T-helper 17 cell (primary cell): Measurements from ENCODE around the gene TMSB4X. TPM values are rescaled to one million over a fixed set of nuclear protein-coding genes. Genes with fewer than 3 reads are reported as not detected.

ENCODE experiments used
- ATAC-seq: fragments of 150-1000 bp; cut with Tn5 transposase; 2 replicates; pipeline ENCODE4 v1.10.0; 2021; ENCODE audit warnings: mild to moderate bottlenecking, moderate library complexity
- DNase-seq, 3 donors: peaks; one replicate each; pipeline versions ENCODE4 v3.0.0 to v3.0.0-alpha.2; 2020 to 2021
- H3K9me3 ChIP-seq: one replicate; pipeline ENCODE4 v1.7.0; 2013; ENCODE audit warnings: low read length, mild to moderate bottlenecking; ENCODE audit not compliant: control insufficient read depth, poor library complexity, severe bottlenecking
- H3K27ac Mint-ChIP-seq: one replicate; pipeline ENCODE4 v1.8.0; 2022; ENCODE audit warnings: mild to moderate bottlenecking, moderate library complexity, mixed read lengths
- H3K27me3 Mint-ChIP-seq: one replicate; pipeline ENCODE4 v1.8.0; 2022; ENCODE audit warnings: mixed read lengths
- H3K36me3 Mint-ChIP-seq: one replicate; pipeline ENCODE4 v1.8.0; 2022; ENCODE audit warnings: low read depth, mixed read lengths
- H3K4me1 Mint-ChIP-seq: one replicate; pipeline ENCODE4 v1.8.0; 2022; ENCODE audit warnings: mild to moderate bottlenecking, mixed read lengths
- H3K4me3 Mint-ChIP-seq: one replicate; pipeline ENCODE4 v1.8.0; 2022; ENCODE audit warnings: mild to moderate bottlenecking, moderate library complexity, mixed read lengths
- total RNA-seq, 4 donors: library from RNA in 2 of 4; stranded (reverse) in 2 of 4; gene quantifications; one replicate each; pipeline ENCODE4 v1.2.3 and lab custom pipeline; 2022 to 2026

Gene TMSB4X
- total RNA-seq, 2 donors from 2014 or later, result 5,781 to 7,183 TPM

DNA sequence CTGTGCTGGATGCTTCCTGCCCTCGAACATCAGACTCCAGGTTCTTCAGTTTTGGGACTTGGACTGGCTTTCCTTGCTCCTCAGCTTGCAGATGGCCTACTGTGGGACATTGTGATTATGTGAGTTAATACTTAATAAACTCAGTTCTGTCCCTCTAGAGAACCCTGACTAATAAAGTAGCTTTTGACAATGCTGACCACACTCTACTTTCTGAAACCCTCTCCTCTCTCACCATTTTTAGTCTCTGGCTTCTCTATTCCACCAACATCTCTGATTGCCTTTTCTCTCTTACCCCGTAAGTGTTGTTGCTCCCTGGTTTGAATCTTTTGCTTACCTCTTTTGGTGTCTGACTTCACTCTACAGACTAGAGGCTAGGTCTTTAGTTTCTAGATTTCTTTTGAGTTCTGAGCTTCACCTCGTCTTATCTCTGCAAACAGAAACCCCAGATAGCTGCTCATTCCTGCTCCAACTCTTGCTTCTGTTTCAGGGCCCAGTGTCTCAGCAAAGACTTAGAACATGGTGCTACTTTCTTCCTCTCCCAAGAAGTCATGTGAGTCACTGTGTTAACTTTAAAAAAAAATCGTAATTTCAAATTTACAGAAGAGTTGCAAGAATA is 11.4 kb downstream of the TMSB4X start:
- H3K4me1 Mint-ChIP-seq, result peaks cover 32% of the 10 kb centered on the region
- H3K4me3 Mint-ChIP-seq, result peak overlapping the region; percentile 13
- no peak for DNase-seq
- H3K36me3 Mint-ChIP-seq, result peaks cover 2% of the 10 kb centered on the region
- no peak for ATAC-seq
- peak overlapping the region; percentile 100 for H3K27ac Mint-ChIP-seq
- H3K9me3 ChIP-seq, result no peaks in the 10 kb centered on the region
- no peaks in the 10 kb centered on the region for H3K27me3 Mint-ChIP-seq

- no peaks in the 10 kb centered on the region for H3K9me3 ChIP-seq
- ATAC-seq (no peak), DNase-seq (no peak)
- Mint-ChIP-seq H3K4me1 (peaks cover 30% of the 10 kb centered on the region), H3K36me3 (peaks cover 2% of the 10 kb centered on the region), H3K4me3 (peak overlapping the region; percentile 16), H3K27ac (peak overlapping the region; percentile 100), H3K27me3 (no peaks in the 10 kb centered on the region)
These were observed 12.0 kb downstream of the TMSB4X start for GRCh38 chrX:12986886-12987285.

- peaks cover 30% of the 10 kb centered on the region for H3K4me1 Mint-ChIP-seq
- ATAC-seq (no peak), DNase-seq (no peak)
- H3K27me3 Mint-ChIP-seq, result no peaks in the 10 kb centered on the region
- H3K36me3 Mint-ChIP-seq, result peaks cover 2% of the 10 kb centered on the region
- H3K27ac Mint-ChIP-seq, result no peak overlapping the region
- H3K4me3 Mint-ChIP-seq, result no peak overlapping the region
- no peaks in the 10 kb centered on the region for H3K9me3 ChIP-seq
These were observed 12.4 kb downstream of the TMSB4X start for GRCh38 chrX:12987340-12987739.

- no peak overlapping the region for H3K4me3 Mint-ChIP-seq
- ATAC-seq (no peak), DNase-seq (no peak)
- H3K9me3 ChIP-seq, result no peaks in the 10 kb centered on the region
- H3K36me3 Mint-ChIP-seq, result peaks cover 2% of the 10 kb centered on the region
- no peaks in the 10 kb centered on the region for H3K27me3 Mint-ChIP-seq
- no peak overlapping the region for H3K27ac Mint-ChIP-seq
- peaks cover 27% of the 10 kb centered on the region for H3K4me1 Mint-ChIP-seq
These were observed 13.1 kb downstream of the TMSB4X start for GRCh38 chrX:12987900-12988594.

DNA sequence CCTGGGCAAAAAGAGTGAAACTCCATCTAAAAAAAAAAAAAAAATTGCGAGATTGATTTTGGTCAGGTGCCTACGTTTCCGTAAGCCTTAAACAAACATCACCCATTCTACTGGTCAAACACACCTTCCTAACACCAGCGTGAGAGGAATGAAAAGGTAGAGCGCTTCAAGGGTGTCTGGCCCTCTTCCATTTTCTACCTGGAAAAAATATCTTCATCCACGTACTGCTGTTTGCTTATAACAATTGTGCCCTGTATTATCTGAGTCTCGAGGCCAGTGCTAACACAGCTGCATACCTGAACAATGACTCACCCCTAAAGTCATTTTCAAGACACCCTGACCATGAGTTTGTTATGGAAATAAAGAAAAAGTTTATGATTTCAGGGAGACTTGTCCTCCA is 13.9 kb downstream of the TMSB4X start:
- Mint-ChIP-seq H3K27ac (no peak overlapping the region), H3K36me3 (peaks cover 2% of the 10 kb centered on the region), H3K4me3 (no peak overlapping the region), H3K4me1 (peaks cover 21% of the 10 kb centered on the region), H3K27me3 (no peaks in the 10 kb centered on the region)
- ATAC-seq (no peak), DNase-seq (no peak)
- no peaks in the 10 kb centered on the region for H3K9me3 ChIP-seq

GRCh38 chrX:12989461-12989860 is 14.6 kb downstream of the TMSB4X start:
- peaks cover 18% of the 10 kb centered on the region for H3K4me1 Mint-ChIP-seq
- DNase-seq (no peak), ATAC-seq (no peak)
- H3K36me3 Mint-ChIP-seq, result peaks cover 2% of the 10 kb centered on the region
- H3K27me3 Mint-ChIP-seq, result no peaks in the 10 kb centered on the region
- no peaks in the 10 kb centered on the region for H3K9me3 ChIP-seq
- no peak overlapping the region for H3K4me3 Mint-ChIP-seq
- no peak overlapping the region for H3K27ac Mint-ChIP-seq

DNA sequence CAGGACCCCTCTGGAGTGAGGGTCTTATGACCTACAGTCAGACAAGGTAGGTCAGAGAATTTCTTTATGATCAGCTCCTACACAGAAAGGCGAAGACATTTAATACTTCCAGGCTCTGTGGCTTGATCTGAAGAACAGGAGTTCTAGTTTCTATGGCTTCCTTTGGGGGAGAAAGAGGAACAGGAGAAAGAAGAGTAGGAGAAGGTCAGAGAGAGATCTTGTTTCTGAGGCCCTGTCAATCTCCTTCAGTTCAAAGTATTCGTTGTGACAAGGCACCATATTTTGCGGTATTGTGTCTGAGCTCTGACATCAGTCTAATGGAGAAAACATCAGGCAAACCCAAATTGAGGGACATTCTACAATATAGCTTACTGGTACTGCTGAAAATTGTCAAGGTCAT is 16.7 kb downstream of the TMSB4X start:
- Mint-ChIP-seq H3K27me3 (no peaks in the 10 kb centered on the region), H3K4me1 (peaks cover 9% of the 10 kb centered on the region), H3K27ac (no peak overlapping the region), H3K4me3 (no peak overlapping the region), H3K36me3 (no peaks in the 10 kb centered on the region)
- DNase-seq, result no peak
- no peaks in the 10 kb centered on the region for H3K9me3 ChIP-seq
- ATAC-seq, result no peak

DNA sequence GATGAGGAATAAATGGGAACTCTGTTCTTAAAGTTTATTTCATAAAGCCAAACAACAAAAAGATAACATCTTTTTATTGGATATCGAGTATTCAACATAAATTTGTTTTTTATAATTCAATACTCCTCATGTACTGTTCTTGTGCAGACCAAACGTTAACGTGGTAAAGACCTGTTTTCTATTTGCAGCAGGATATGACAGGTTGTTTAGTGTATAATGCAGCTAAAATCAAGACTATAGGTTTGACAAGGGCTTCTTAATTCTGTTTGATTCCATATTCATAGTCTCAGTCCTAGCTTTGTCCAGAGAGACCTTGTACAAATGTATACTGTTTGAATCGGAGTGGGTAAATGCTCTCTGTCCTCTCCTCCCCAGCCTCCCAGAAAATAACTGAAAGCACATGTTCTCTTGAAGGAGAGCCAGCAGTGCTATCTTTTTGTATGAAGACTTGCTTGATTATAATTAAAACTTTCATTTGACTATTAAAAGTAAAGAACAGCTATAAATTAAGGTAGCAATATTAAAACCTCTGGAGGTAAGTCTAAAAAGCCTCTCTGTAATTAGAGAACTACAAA is 17.7 kb downstream of the TMSB4X start:
- H3K9me3 ChIP-seq, result no peaks in the 10 kb centered on the region
- H3K4me1 Mint-ChIP-seq, result peaks cover 2% of the 10 kb centered on the region
- H3K27me3 Mint-ChIP-seq, result no peaks in the 10 kb centered on the region
- H3K36me3 Mint-ChIP-seq, result no peaks in the 10 kb centered on the region
- DNase-seq, result no peak
- no peak for ATAC-seq
- H3K4me3 Mint-ChIP-seq, result no peak overlapping the region
- H3K27ac Mint-ChIP-seq, result no peak overlapping the region

- no peak for DNase-seq
- no peaks in the 10 kb centered on the region for H3K36me3 Mint-ChIP-seq
- H3K4me3 Mint-ChIP-seq, result no peak overlapping the region
- no peak overlapping the region for H3K27ac Mint-ChIP-seq
- H3K27me3 Mint-ChIP-seq, result no peaks in the 10 kb centered on the region
- no peak for ATAC-seq
- peaks cover 12% of the 10 kb centered on the region for H3K4me1 Mint-ChIP-seq
- no peaks in the 10 kb centered on the region for H3K9me3 ChIP-seq
These were observed 18.9 kb downstream of the TMSB4X start for GRCh38 chrX:12993826-12994225.

DNA sequence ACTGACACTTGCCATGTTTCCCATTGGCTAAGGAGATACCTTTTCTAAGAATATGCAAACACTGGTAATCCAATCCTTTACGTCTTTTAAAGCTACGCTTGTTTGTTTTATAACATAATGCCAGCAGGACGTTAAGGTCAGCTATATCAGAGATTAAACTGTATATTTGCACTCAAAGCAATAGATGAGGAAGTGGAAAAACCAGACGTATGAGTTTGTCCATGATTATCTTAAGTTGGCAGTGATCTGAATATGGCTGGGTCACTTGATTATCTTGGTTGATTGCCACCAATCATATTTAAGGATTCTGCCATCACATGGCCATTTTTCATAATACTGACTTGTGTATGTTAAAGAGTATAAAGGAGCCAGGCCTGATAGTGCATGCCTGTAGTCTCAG is 19.4 kb downstream of the TMSB4X start:
- Mint-ChIP-seq H3K4me3 (no peak overlapping the region), H3K36me3 (no peaks in the 10 kb centered on the region), H3K4me1 (peaks cover 12% of the 10 kb centered on the region), H3K27ac (no peak overlapping the region), H3K27me3 (no peaks in the 10 kb centered on the region)
- ATAC-seq, result no peak
- H3K9me3 ChIP-seq, result no peaks in the 10 kb centered on the region
- no peak for DNase-seq

GRCh38 chrX:12996934-12997435 is 22.1 kb downstream of the TMSB4X start:
- H3K27me3 Mint-ChIP-seq, result no peaks in the 10 kb centered on the region
- peaks cover 18% of the 10 kb centered on the region for H3K4me1 Mint-ChIP-seq
- peak overlapping the region; percentile 56 for H3K27ac Mint-ChIP-seq
- H3K9me3 ChIP-seq, result no peaks in the 10 kb centered on the region
- DNase-seq (no peak), ATAC-seq (no peak)
- H3K36me3 Mint-ChIP-seq, result no peaks in the 10 kb centered on the region
- no peak overlapping the region for H3K4me3 Mint-ChIP-seq

GRCh38 chrX:12997906-12998687 is 23.2 kb downstream of the TMSB4X start:
- DNase-seq, result no peak
- Mint-ChIP-seq H3K4me1 (peaks cover 20% of the 10 kb centered on the region), H3K4me3 (peak overlapping the region; percentile 47), H3K36me3 (no peaks in the 10 kb centered on the region), H3K27ac (peak overlapping the region; percentile 95), H3K27me3 (no peaks in the 10 kb centered on the region)
- no peaks in the 10 kb centered on the region for H3K9me3 ChIP-seq
- no peak for ATAC-seq

DNA sequence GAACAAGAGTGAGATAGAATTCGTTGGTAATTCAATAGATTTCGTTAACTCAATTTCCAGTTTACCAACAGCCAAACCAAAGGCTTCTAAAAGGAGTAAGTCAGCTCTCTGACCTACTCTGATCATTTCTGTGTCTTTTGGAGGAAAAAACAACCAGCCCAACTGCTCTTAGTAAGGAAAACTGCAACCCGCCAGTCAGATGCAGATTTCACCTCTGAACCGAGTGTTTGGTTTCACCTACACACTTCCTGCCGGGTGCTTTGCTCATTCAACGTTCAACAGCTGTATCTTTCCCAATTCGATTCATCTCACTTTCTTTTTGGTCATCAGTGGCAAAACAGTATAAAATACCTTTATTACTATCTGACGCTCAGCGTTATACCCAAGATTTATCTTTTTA is 24.5 kb downstream of the TMSB4X start:
- H3K27me3 Mint-ChIP-seq, result no peaks in the 10 kb centered on the region
- ATAC-seq (peak; percentile 72), DNase-seq (no peak)
- no peaks in the 10 kb centered on the region for H3K9me3 ChIP-seq
- no peaks in the 10 kb centered on the region for H3K36me3 Mint-ChIP-seq
- peak overlapping the region; percentile 95 for H3K27ac Mint-ChIP-seq
- H3K4me3 Mint-ChIP-seq, result peak overlapping the region; percentile 83
- H3K4me1 Mint-ChIP-seq, result peaks cover 20% of the 10 kb centered on the region
